Measurements from ENCODE around the gene GUCY2D. TPM values are rescaled to one million over a fixed set of nuclear protein-coding genes. Genes with fewer than 3 reads are reported as not detected.

GUCY2D gene
- total RNA-seq, 3 donors from 2014 or later (not counting 1 experiment from before 2014, with no cell fraction given), result not detected

DNA sequence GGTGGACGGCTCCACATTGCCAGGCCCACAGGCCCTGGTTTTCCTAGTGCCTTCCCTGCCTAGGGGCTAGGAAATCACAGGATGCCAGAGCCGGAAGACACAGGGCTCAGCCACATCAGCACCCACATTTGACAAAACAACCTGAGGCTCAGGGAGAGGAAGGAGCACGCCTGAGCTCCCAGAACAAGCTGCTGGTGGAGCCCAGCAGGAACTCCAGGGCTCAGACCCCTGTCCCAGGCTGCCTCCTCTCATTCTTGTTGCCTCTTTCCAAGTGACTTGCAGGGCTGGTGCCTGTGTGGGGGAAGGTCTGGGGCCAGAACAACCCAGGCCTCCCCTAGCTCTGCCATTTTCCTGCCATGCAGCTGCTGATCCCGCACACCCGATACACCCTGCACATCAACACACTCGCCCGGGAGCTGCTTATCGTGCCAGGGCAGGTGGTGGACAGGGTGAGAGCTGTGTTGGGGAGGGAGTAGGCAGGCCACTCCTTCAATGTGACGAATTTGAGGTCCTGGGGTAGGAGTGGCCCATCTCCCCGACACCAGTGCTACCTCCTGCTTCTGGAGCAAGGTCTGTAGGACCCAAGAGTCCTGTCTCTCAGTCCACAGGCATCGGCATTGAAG lies 44.0 kb downstream of the GUCY2D start:
- peaks cover 2 to 3% of the 10 kb centered on the region in 2 donors for H3K4me1 Mint-ChIP-seq
- intact Hi-C loops (cut with micrococcal nuclease), result no loop called here
- DNase-seq (no peak), ATAC-seq (no peak)
- 91% methylated on average over 11 of the region's 11 CpGs for WGBS (ENCODE audit: insufficient coverage)
- no peak overlapping the region for H3K4me3 ChIP-seq (ENCODE audit: low read length)
- no peaks in the 10 kb centered on the region for H3K9me3 ChIP-seq (ENCODE audit: control insufficient read depth, insufficient read depth, low read length)
- H3K36me3 ChIP-seq (ENCODE audit: control insufficient read depth, insufficient read depth, low read length), result no peaks in the 10 kb centered on the region
- no peaks in the 10 kb centered on the region for H3K36me3 Mint-ChIP-seq
- no peak overlapping the region for H3K27ac Mint-ChIP-seq
- H3K9me3 Mint-ChIP-seq, result no peaks in the 10 kb centered on the region
- no peaks in the 10 kb centered on the region for H3K4me1 ChIP-seq (ENCODE audit: control insufficient read depth, insufficient read depth, low read length)
- H3K27me3 Mint-ChIP-seq (ENCODE audit: low read depth in 2 of 2), result no peaks in the 10 kb centered on the region
- H3K4me3 Mint-ChIP-seq, result no peak overlapping the region
- H3K27ac ChIP-seq (ENCODE audit: low read length), result no peak overlapping the region
- H3K27me3 ChIP-seq (ENCODE audit: control insufficient read depth, insufficient read depth, low read length), result no peaks in the 10 kb centered on the region
- TF ChIP-seq, protein P1, sequence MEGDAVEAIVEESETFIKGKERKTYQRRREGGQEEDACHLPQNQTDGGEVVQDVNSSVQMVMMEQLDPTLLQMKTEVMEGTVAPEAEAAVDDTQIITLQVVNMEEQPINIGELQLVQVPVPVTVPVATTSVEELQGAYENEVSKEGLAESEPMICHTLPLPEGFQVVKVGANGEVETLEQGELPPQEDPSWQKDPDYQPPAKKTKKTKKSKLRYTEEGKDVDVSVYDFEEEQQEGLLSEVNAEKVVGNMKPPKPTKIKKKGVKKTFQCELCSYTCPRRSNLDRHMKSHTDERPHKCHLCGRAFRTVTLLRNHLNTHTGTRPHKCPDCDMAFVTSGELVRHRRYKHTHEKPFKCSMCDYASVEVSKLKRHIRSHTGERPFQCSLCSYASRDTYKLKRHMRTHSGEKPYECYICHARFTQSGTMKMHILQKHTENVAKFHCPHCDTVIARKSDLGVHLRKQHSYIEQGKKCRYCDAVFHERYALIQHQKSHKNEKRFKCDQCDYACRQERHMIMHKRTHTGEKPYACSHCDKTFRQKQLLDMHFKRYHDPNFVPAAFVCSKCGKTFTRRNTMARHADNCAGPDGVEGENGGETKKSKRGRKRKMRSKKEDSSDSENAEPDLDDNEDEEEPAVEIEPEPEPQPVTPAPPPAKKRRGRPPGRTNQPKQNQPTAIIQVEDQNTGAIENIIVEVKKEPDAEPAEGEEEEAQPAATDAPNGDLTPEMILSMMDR (IDR thresholded peaks at IDR 0.05), result no peak

DNA sequence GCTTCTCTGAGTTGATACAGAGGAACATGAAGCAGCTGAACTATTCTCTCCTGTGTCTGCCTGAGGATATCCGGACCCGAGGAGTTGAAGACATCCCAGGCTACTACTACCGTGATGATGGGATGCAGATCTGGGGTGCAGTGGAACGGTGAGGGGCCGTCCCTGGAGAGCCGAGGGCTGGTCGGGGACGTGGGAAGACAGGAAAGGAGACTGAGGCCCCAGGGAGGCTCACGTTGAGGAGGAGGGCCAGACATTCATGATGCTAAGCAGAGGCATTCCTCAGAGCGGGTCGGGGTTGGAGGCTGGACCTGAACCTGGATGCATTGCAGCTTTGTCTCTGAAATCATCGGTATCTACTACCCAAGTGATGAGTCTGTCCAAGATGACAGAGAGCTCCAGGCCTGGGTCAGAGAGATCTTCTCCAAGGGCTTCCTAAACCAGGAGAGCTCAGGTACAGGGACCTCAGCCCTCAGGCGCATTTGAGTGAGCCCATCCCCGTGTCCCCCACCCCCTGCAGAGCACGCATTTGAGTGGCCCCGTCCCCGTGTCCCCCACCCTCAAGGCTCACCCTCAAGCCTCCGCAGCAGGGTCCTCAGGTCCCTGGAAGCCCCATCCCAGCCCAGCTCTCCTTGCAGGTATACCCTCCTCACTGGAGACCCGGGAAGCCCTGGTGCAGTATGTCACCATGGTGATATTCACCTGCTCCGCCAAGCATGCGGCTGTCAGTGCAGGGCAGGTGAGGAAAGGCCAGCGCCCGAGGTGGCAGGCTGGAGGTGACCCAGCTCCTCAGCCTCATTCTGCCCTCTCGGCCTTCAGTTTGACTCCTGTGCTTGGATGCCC lies 44.7 kb downstream of the GUCY2D start:
- Mint-ChIP-seq H3K4me1 (no peaks in the 10 kb centered on the region), H3K27me3 (ENCODE audit: low read depth in 2 of 2) (no peaks in the 10 kb centered on the region), H3K9me3 (no peaks in the 10 kb centered on the region), H3K27ac (no peak overlapping the region), H3K4me3 (no peak overlapping the region), H3K36me3 (no peaks in the 10 kb centered on the region)
- TF ChIP-seq, protein P1 (IDR thresholded peaks at IDR 0.05), result no peak
- Histone ChIP-seq H3K27me3 (ENCODE audit: control insufficient read depth, insufficient read depth, low read length) (no peaks in the 10 kb centered on the region), H3K4me3 (ENCODE audit: low read length) (no peak overlapping the region), H3K4me1 (ENCODE audit: control insufficient read depth, insufficient read depth, low read length) (no peaks in the 10 kb centered on the region), H3K36me3 (ENCODE audit: control insufficient read depth, insufficient read depth, low read length) (no peaks in the 10 kb centered on the region), H3K9me3 (ENCODE audit: control insufficient read depth, insufficient read depth, low read length) (no peaks in the 10 kb centered on the region), H3K27ac (ENCODE audit: low read length) (no peak overlapping the region)
- ATAC-seq (no peak), DNase-seq (no peak)
- intact Hi-C loops (cut with micrococcal nuclease), result no loop called here
- 86% methylated on average over 24 of the region's 24 CpGs for WGBS (ENCODE audit: insufficient coverage)

DNA sequence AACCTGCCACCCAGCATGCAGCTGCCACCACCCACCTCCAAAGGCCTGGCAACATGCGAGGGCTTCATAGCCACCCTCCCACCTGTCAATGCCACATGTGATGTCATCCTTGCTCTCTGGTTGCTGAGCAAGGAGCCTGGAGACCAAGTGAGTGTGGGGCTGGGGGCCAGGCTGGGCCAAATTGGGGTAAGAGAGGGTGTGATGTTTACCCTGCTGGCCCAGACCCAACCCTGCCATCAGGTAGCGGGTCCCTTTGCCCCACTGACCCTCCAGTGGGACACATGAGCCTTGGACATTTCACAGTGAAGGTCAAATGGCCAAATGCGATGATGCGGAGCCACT lies 45.3 kb downstream of the GUCY2D start:
- DNase-seq (no peak), ATAC-seq (no peak)
- WGBS (ENCODE audit: insufficient coverage), result 89% methylated on average over 4 of the region's 4 CpGs
- Histone ChIP-seq H3K27me3 (ENCODE audit: control insufficient read depth, insufficient read depth, low read length) (no peaks in the 10 kb centered on the region), H3K4me1 (ENCODE audit: control insufficient read depth, insufficient read depth, low read length) (no peaks in the 10 kb centered on the region), H3K9me3 (ENCODE audit: control insufficient read depth, insufficient read depth, low read length) (no peaks in the 10 kb centered on the region), H3K27ac (ENCODE audit: low read length) (no peak overlapping the region), H3K36me3 (ENCODE audit: control insufficient read depth, insufficient read depth, low read length) (no peaks in the 10 kb centered on the region), H3K4me3 (ENCODE audit: low read length) (no peak overlapping the region)
- TF ChIP-seq, protein P1 (IDR thresholded peaks at IDR 0.05), result no peak
- Mint-ChIP-seq H3K27ac (no peak overlapping the region), H3K4me3 (no peak overlapping the region), H3K27me3 (ENCODE audit: low read depth in 2 of 2) (no peaks in the 10 kb centered on the region), H3K9me3 (no peaks in the 10 kb centered on the region), H3K36me3 (no peaks in the 10 kb centered on the region), H3K4me1 (no peaks in the 10 kb centered on the region)
- intact Hi-C loops (cut with micrococcal nuclease), result no loop called here

Measured in natural killer cell (primary cell).